Ureter (tissue), 1 donor: ENCODE results near the gene GAS2L1. TPM values are rescaled to one million over a fixed set of nuclear protein-coding genes. Genes with fewer than 3 reads are reported as not detected.
A peak's percentile ranks its signal among the peaks of the same experiment; 100 is the strongest.

Source experiments
- DNase-seq: peaks from one replicate; pipeline ENCODE4 v3.0.0-alpha.2; 2020; ENCODE audit warnings: low spot score
- total RNA-seq: library from RNA; stranded (reverse); gene quantifications from one replicate; pipeline ENCODE4 v1.2.4, GENCODE V29; 2023
- donor health status: DM: yes; HTN: yes; CAD: no.

GAS2L1 gene
- total RNA-seq, 1 donor from 2014 or later, result 15.6 TPM

DNA sequence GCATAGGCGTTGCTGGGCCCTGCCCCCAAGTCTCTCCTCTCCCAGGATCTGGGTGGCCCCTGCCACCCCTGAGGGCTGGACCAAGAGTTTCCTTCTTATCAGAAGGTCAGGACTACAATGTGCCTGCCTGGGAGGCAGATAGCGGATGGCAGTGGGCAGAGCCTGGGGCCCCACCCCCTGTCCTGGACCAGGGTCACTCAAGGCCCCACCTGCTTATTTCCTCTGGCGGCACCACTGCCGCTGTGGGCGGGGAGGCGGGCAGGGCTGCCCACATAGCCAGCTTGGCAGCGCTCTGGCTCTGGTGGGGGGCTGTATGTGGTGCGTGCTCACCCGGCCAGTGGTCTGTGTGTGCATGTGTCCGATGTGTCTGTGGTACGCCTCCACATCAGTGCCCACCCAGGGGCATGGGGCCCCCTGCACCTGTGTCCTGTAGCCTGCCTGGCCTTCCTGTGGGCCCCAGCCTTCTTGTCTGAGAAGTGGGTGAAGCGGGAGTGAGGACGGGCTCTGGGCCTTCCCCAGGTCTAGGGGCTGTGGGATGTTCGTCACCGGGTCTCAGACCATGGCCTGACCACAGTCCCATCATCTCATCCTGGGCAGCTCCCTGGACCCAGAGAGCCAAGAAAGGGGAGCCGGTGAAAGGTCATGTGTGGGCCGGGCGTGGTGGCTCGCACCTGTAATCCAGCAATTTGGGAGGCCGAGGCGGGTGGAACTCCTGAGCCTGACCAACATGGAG, 3.0 kb downstream of the GAS2L1 start:
- no peak for DNase-seq

DNA sequence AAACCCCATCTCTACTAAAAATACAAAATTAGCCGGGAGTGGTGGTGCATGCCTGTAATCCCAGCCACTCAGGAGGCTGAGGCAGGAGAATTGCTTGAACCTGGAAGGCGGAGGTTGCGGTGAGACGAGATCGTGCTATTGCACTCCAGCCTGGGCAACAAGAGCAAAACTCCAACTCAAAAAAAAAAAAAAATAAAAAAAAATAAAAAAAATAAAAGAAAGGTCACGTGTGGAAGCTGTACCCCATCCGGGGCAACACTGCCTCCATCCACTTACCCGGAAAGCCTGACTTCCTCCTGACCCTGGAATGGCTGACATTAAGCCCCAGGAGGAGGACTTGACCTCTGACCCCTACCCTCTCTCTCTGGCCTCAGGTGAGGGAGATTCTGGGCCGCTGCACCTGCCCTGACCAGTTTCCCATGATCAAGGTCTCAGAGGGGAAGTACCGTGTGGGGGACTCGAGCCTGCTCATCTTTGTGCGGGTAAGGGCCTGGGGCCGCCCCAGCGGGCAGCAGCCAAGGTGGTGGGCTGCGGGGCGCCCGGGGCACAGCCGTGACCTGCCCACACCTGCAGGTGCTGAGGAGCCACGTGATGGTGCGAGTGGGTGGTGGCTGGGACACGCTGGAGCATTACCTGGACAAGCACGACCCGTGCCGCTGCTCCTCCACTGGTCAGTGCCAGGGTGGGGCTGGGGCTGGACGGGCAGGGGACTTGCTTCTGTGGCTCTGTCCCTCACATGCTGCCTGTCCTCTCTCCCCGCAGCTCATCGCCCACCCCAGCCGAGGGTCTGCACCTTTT, 3.8 kb downstream of the GAS2L1 start:
- DNase-seq, result no peak

DNA sequence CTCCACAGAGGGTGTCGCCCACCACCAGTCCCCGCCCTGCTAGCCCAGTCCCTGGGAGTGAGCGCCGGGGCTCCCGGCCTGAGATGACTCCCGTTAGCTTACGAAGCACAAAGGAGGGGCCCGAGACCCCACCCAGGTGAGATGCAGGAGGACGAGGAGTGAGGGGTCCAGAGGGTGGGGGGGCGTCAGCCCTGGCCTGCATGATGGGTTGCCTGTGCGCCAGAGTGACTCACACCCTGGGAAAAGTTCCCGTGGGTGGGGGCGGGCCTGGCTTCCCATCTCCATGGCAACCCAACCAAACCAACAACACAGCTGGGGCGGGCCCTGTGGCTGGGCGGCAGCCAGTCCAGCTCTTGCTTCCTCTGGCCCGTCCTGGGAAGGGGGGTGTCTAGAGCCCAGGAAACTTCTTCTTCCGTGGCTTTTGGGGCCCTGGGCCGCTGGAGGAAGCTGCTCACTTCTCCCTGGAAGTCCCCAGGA, 4.5 kb downstream of the GAS2L1 start:
- peak; percentile 98 for DNase-seq

DNA sequence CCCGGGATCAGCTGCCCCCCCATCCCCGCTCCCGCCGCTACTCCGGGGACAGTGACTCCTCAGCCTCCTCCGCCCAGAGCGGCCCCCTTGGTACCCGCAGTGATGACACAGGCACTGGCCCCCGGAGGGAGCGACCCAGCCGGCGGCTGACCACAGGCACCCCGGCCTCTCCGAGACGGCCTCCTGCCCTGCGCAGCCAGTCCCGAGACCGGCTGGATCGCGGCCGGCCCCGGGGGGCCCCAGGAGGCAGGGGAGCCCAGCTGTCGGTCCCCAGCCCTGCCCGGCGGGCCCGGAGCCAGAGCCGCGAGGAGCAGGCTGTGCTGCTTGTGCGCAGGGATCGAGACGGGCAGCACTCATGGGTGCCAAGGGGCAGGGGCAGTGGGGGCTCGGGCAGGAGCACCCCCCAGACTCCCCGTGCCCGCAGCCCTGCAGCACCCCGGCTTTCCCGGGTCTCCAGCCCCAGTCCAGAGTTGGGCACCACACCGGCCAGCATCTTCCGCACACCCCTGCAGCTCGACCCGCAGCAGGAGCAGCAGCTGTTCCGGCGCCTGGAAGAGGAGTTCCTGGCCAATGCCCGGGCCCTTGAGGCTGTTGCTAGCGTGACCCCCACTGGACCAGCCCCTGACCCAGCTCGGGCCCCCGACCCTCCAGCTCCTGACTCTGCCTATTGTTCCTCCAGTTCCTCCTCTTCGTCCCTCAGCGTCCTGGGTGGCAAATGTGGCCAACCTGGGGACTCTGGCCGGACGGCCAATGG, 5.2 kb downstream of the GAS2L1 start:
- DNase-seq, result no peak

DNA sequence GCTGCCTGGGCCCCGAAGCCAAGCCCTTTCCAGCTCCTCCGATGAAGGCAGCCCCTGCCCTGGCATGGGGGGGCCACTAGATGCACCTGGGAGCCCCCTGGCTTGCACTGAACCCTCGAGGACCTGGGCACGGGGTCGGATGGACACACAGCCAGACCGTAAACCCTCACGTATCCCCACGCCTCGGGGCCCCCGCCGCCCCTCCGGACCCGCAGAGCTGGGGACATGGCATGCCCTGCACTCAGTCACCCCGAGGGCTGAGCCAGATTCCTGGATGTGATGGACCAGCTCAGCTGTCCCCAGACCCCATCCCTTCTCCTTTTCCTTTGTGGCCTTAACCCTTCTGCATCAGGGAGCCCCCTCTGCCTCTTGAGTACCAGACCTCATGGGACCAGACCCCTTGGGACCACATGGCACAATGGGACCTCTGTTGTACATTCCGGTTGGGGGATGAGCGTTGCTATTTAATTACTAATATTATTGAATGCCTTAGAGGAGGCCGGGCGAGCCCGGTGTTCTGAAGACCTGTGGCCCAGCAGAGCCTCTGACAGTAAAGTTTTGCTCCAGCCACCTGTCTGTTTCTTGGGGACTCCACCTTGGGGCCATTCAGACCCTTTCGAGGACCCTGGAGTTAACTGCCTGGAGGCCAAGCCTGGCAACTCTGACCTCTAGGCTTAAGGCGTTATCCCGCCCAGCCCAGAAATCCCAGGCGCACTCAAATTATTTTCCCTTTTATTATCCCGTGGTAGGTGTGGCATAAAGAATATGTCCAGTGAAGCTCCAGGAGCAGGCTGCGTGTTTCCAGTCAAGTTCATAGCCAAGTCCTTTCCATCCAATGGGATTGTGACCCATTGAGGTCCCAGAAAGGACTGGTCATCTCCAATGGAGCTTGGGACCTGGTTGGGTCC, 6.0 kb downstream of the GAS2L1 start:
- DNase-seq, result no peak

DNA sequence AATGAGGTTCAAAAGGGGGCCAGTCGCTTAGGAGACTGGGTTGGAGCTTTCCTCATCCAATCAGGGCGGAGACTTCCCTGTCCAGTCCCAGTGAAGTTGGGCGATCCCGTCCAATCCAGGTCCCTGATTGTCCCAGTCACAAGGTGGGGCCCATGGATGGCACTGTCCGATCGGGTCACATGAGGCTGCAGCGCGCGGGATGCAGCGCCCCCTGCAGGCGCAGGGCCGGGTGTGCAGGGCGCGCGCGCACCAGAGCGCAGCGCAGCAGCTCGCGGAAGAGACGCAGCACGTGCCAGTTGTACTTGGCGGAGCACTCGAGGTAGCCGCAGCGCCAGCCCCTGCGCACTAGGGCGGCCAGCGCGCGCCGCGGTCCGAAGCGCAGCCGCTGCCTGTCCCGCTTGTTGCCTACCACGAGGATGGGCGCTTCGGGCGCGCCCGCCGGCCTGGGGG, 6.7 kb downstream of the GAS2L1 start:
- no peak for DNase-seq

DNA sequence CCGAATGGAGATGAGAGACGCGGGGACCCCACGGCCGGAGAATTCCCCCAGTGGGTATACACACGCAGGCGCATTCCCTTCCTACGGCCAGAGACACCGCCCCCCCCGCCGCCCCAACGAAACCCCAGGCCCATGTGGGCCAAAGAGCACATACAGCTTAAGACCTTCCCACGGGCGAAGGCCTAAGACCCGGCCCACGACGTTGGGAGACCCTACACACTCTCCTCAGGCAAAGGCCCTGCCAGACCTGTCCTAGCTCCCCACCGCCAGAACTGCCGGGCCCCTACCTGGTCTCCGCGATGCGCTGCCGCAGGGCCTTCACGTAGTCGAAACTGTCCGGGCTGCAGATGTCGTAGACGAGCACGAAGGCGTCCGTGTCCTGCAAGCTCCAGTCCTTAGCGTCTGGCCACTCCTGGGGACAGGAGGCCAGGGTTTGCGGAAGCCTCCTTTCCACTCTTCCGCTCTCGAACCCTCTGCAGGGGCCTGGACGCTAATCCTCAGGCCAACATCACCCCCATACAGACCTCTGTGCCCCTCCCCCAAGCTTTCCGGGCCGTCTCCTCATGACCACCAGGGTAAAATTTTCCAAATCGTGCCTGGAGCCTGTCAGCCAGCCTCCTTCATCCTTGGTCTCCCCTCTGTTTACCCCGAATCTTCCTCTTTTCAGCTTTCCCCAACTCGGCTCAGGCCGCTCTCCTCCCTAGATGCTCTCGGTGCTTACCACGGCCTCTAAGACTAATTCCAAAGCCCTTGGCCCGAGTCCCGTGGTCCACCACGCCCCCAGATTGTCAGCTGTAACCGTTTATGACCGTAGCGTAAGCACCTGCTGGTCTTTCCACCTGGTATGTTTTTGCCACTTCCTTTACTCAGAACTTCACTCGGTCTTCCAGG, 7.4 kb downstream of the GAS2L1 start:
- DNase-seq, result no peak

DNA sequence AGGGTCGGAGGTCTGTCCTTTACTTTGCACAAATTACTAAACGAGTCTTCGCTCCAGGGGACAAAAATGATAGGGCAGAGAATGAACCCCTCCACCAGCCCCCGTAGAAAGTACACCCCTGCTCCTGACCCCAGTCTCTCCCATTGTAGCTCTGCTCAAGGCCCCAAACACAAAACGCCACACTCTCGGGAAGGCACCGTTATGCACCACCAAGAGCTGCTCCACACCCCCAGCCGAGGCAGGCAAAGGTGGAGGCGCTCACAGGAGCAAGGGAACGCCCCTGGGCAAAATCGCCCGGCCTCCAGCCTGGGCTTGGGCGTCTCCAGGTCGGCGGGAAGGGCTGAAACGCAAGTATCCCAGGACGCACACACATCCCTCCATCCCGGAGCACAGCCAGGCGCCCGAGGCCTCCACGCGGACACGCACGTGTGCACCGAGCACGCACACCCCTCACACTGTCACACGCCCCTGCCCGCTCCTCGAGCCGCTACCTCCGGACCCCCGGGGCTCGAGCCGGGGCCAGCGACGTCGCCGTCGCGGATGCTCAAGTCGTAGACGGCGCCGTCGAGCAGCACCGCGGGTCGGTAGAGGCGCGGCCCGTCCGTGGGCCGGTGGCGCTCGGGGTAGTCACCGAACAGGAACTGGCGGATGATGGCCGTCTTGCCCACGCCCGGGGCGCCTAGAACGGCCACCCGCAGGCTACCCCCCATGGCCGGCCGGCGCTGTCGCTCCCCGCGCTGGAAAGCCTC, 8.3 kb downstream of the GAS2L1 start:
- DNase-seq, result no peak

DNA sequence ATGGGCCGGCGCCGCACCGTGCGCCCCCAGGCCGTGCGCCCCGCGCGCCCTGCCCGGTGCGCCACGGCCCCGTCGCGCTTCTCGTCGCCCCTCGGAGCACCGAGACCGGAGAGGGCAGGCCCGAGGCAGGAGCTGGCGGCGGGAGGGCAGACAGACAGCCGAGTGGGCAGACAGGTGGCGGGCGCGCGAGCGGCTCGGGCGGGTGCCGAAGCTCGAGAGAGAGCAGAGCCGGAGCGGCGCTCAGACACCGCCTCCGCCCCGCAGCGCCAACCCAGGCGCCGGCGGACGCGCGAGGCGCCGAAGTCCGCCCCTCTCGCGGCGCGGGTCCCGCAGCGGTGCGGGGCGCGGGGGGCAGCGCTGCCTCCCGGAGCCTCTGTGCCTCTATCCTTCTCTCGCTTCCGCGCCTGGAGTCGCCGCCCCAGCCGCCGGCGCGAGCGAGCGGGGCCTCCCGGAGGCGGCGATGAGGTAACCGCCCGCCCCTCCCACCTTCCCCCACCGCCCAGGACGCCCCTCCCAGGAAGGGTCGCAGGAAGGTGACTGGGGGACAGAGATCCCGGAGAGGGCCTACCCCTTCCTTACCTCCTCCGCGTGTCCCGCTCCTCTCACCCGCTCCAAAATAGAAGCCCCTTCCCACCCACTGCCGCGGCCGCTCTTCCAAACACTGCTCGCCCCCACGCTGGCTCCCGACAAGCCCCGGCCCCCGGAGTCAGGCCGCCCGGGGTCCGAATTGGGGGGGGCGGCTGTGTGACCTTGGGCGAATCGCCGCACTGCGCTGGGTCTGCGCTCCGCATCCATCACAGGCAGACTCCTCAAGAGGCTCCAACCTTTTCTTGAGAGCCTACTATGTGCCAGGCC, 9.1 kb downstream of the GAS2L1 start, which contains the start of gene RASL10A:
Gene RASL10A, minus strand, starts transcription at position 412 of the 855 bp plus-strand sequence. CDS start 451 bp downstream, outside the sequence.
- DNase-seq, result no peak

DNA sequence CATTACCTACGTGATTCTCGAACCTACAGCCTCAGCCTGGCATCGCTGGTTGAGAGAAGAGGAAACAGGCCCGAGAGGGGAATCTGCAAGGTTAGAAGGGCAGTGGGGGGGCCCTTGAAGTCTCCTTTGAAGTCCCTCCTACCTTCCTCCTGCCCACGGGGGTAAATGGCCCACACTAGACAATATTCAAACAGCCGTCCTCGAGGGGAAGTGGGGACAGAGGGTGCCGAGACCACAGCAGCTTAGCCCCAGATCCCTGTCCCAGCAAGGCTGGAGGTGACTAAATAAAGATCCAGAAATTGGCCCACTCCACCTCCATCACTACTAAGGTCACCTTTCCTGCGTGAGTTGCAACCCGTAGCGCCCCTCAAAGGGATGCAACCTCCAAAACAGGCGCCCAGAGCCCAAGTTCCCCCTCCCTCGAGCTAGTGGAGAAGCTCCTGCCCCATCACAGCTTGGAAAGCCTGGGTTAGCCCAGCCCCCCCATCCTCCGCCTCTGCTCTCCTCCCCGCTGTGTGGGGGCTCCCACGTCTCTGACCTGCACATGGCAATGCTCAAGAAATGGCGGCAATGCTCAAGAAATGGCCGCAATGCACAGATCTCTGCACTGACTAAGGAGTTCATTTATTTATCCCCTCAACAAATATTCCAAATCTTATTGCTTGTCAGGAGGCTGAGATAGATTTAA, 9.8 kb downstream of the GAS2L1 start:
- no peak for DNase-seq

DNA sequence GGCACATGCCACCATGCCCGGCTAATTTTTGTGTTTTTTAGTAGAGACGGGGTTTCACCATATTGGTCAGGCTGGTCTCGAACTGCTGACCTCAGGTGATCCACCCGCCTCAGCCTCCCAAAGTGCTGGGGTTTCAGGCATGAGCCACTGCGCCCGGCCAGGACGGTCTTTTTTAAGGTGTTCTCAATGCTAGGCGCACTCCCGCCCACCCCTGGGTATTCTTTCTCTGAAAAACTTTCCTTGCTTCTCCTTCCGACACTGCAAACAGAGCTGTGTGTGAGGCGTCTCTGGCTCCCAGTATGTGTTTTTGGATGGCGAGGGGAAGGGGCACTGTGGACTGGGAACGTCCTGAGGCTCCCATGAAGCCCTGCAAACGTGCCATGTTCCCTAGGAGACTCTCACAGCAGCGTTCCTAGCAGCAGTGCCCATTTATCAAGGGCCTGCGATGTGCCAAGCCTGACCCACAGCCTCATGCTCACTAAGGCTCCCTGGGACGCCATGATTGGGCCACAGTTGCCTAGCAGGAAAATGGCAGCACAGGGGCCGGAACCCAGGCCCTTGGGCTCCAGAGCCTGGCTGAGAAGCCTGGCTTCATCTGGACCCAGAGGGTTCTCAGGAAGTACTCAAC, 11.5 kb downstream of the GAS2L1 start:
- no peak for DNase-seq

DNA sequence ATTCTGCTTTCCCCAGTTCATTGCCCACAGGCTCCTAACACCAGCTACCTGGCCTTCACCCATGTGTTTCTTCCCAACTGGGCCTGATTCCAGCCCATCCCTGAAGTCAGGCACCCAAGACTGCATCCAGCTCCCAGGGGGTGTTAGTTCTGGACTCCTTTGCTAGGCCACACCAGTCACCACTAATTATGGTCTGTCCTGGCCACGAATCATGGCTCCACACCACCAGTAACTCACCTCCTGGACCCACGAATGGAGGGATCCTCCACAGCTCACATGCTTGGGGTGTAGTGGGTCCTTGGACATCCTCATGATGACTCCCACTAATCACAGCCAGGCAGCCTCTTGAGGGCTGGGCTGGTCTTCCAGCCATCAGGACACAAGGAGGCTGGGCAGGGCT, 12.6 kb downstream of the GAS2L1 start:
- no peak for DNase-seq

DNA sequence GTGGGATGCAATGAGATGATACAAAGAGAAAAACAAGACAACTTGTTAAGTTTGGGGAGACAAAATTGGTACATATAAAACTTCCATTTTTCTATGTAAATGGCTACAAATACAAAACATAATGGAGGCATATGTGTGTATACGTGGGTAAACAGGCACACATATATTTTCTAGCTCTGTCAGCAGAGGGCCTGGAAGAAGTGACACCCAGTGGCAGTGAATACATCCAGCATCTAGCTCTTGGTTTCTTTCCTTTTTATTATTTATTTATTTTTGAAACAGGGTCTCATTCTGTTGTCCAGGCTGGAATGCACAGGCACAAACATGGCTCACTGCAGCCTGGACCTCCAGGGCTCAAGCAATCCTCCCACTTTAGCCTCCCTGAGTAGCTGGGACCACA, 14.1 kb downstream of the GAS2L1 start:
- no peak for DNase-seq

DNA sequence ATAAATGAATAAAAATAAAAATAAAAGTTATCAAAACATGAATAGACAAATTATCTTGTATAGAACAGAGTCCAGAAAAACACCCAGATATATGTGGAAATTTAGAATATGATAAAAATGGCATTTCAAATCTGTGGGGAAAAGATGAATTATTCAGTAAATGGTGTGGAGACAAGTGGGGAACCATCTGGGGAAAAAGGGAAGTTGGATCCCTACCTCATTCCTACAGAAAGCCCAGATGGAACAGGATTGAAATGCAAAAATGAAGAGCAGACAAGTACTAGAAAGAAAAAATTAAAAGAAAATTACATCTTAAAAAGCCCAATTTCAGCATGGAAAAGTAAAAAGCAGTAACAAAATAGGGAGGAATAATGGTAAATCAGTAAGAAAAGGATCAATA, 17.2 kb downstream of the GAS2L1 start:
- no peak for DNase-seq

DNA sequence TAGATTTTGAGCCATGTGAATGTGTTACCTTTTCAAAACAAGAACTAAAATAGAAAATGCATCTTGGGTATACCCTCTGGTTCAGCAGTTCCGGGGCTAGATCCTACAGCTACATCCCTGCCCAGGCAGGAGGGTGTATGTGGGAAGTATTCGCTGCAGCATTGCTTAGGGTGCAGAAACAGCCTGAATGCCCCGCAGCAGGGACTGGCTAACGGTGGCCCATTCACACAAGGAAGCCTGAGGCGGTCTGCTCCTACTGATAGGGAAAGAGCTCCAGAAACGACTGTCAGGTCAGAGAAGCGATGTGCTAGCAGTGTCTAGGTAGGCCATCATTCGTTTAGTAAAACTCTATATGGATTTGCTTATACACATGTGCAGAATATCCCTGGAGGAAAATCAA, 18.9 kb downstream of the GAS2L1 start:
- no peak for DNase-seq

DNA sequence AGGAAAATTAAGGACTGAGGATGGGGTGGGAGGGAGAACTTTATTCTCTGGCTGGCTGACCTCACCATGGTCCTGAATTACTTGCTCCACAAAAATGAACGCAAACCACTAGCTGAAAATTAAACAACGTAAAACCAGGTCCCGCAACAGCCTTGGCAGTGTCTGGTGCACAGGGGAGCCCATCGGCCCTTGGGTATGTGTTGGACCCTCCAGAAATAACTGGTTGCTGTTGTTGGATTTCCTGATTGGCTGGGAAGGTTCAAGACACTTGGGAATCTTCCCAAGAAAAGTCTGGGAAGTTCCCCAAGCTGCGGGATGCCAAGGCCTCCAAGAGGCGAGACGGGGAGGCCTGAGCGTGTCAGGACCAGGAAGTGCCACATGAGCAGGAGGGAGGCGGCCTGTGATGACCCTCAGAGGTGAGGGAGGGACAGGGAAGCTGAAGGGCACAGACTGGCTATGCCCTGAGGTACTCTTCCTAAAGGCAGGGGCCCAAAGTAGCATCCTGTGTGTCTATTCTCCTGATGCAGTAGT, 19.4 kb downstream of the GAS2L1 start:
- no peak for DNase-seq

DNA sequence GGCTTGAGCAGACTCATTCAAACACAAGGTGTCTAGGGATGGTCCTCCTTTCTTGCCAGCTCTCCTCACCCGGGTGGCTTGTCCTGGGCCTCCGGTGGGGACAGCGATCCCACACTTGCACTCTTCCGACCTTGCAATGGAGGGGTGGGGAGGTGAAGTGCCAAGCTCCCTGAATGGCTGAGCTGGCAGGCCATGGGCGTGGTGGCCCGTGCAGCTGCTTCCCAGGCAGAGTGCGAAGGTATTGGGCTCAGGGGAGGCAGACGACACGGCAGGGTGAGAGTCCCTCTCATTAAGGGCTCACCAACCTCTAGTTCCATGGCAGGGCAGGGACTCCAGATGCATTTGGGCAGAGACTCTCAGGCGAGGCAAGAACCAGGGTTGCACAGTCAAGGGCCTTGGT, 20.0 kb downstream of the GAS2L1 start:
- DNase-seq, result no peak
